GM12878 (cell line): ENCODE results near the gene UNC93B1. TPM values are rescaled to one million over a fixed set of nuclear protein-coding genes. Genes with fewer than 3 reads are reported as not detected.

ENCODE experiments used
- ATAC-seq: fragments of 200-7000 bp; cut with Tn5 transposase; 3 replicates; pipeline ENCODE4 v1.9.1; 2020; ENCODE audit warnings: mild to moderate bottlenecking, moderate library complexity
- BruUV-seq: library from RNA; stranded (reverse); fragments of 400-500 nt; replicated peaks from 2 replicates; lab custom pipeline; 2021; lab: Mats Ljungman, UMichigan
- CTCF ChIA-PET: fragments of 300-600 bp; sonication (Branson Sonifier 250); formaldehyde crosslinking; extraction: SDS; loops from one replicate; lab custom pipeline; 2021; ENCODE audit warnings: inconsistent platforms; lab: Yijun Ruan, JAX
- POLR2A ChIA-PET: fragments of 350-600 bp; formaldehyde crosslinking; extraction: SDS; loops from one replicate; lab custom pipeline; 2021; ENCODE audit warnings: inconsistent platforms; lab: Charles Lee
- RAD21 ChIA-PET: fragments of 300-600 bp; sonication (Branson Sonifier 250); formaldehyde crosslinking; loops from one replicate; lab custom pipeline; 2023; ENCODE audit warnings: antibody characterized with exemption; ENCODE audit not compliant: unreplicated experiment; lab: Charles Lee
- SMC1A ChIA-PET: fragments of 300-600 bp; sonication (Branson Sonifier 250); formaldehyde crosslinking; loops from one replicate; lab custom pipeline; 2023; ENCODE audit not compliant: unreplicated experiment, uncharacterized antibody; lab: Charles Lee
- DNase-seq: peaks from one replicate; pipeline ENCODE4 v3.0.0-alpha.2; 2011; ENCODE audit warnings: low read depth, low spot score
- FAIRE-seq: peaks from 3 replicates; lab custom pipeline; 2011; peaks lifted over from hg19 to GRCh38; lab: Jason Lieb, UNC
- H2AFZ ChIP-seq: 2 replicates; pipeline ENCODE4 v1.6.0; 2011; ENCODE audit warnings: low read depth, low read length, control low read depth; ENCODE audit not compliant: control insufficient read depth
- H3K27ac ChIP-seq: 2 replicates; pipeline ENCODE4 v1.5.1; 2011; ENCODE audit warnings: control low read depth; ENCODE audit not compliant: control insufficient read depth, insufficient read depth
- H3K27me3 ChIP-seq, 2 experiments: replicated peaks in 1 of 2; 2 replicates each; pipeline versions ENCODE4 v1.6.0 to v1.6.1; 2011; ENCODE audit warnings: low read length in 1 of 2; ENCODE audit not compliant: control insufficient read depth in 2 of 2, insufficient read depth in 2 of 2
- H3K36me3 ChIP-seq, 2 experiments: 2 replicates each; pipeline ENCODE4 v1.5.1; 2011; ENCODE audit warnings: low read length in 1 of 2; ENCODE audit not compliant: control insufficient read depth in 2 of 2, insufficient read depth in 2 of 2
- H3K4me1 ChIP-seq: 2 replicates; pipeline ENCODE4 v1.6.1; 2011; ENCODE audit warnings: mild to moderate bottlenecking, low read length, moderate library complexity, mixed read lengths; ENCODE audit not compliant: control insufficient read depth, insufficient read depth
- H3K4me2 ChIP-seq: 2 replicates; pipeline ENCODE4 v1.6.0; 2011; ENCODE audit warnings: control low read depth; ENCODE audit not compliant: control insufficient read depth, insufficient read depth
- H3K4me3 ChIP-seq: fragments of 200-600 bp; sonication (generic); 2 replicates; pipeline ENCODE4 v1.5.1; 2016
- H3K79me2 ChIP-seq: 2 replicates; pipeline ENCODE4 v1.6.0; 2011; ENCODE audit warnings: low read length; ENCODE audit not compliant: control insufficient read depth, insufficient read depth
- H3K9ac ChIP-seq: 2 replicates; pipeline ENCODE4 v1.8.0; 2011; ENCODE audit warnings: low read length, control low read depth, mixed read lengths; ENCODE audit not compliant: control insufficient read depth, insufficient read depth
- H3K9me3 ChIP-seq: replicated peaks from 3 replicates; pipeline ENCODE4 v1.5.1; 2011; ENCODE audit warnings: mild to moderate bottlenecking, low read length; ENCODE audit not compliant: control insufficient read depth, insufficient read depth
- H4K20me1 ChIP-seq: 2 replicates; pipeline ENCODE4 v1.6.0; 2011; ENCODE audit not compliant: control insufficient read depth, insufficient read depth
- CHD1 ChIP-seq: IDR thresholded peaks from 2 replicates; pipeline ENCODE4 v1.6.1; 2012; ENCODE audit warnings: low read depth, low read length, improper control_type of control experiment
- PML ChIP-seq: IDR thresholded peaks from 2 replicates; pipeline ENCODE4 v1.6.1; 2012; ENCODE audit warnings: low read length, inconsistent platforms
- POLR2A ChIP-seq: IDR thresholded peaks from 2 replicates; pipeline ENCODE4 v1.6.1; 2011; ENCODE audit warnings: low read depth, mild to moderate bottlenecking, low read length
- SMAD1 ChIP-seq: fragments of 450-650 bp; IDR thresholded peaks from 2 replicates; pipeline ENCODE4 v1.6.1; 2018; ENCODE audit warnings: mild to moderate bottlenecking, low read depth; ENCODE audit not compliant: partially characterized antibody
- SPI1 ChIP-seq: IDR thresholded peaks from 2 replicates; pipeline ENCODE4 v1.6.1; 2011; ENCODE audit warnings: low read depth, mild to moderate bottlenecking, low read length, moderate library complexity, borderline replicate concordance; ENCODE audit not compliant: insufficient read depth
- TCF7 ChIP-seq: IDR thresholded peaks from 2 replicates; pipeline ENCODE4 v1.6.1; 2014; ENCODE audit warnings: antibody characterized with exemption, borderline replicate concordance
- WGBS: methylation state at CpG from one replicate; pipeline ENCODE4 v1.1.6; 2016; ENCODE audit warnings: low lambda C conversion rate; ENCODE audit not compliant: insufficient replicate concordance, insufficient coverage; ENCODE audit errors: missing lambda C conversion rate; 5-methylcytosine and 5-hydroxymethylcytosine counted together
- in situ Hi-C: fragments of 300-500 bp; cut with MboI; formaldehyde crosslinking; loops from 9 replicates; pipeline ENCODE4 v1.14.3; 2018; ENCODE audit warnings: mixed read lengths
- intact Hi-C: fragments of 100-400 bp; cut with micrococcal nuclease; formaldehyde crosslinking; loops from one replicate; pipeline ENCODE4 v1.14.2; 2022; ENCODE audit not compliant: unreplicated experiment
- polyA plus RNA-seq, 11 experiments: library from polyadenylated mRNA; depleted of rRNA in 4 of 11; unstranded in 6 of 11; stranded (reverse) in 5 of 11; fragments of >200 nt; fragmentation: Nextera tagmentation in 4 of 11; fragmentation: Illumina TruSeq in 1 of 11; extraction: Ambion mirVana in 4 of 11; extraction: Trizol in 1 of 11; gene quantifications; 1 replicate in 1 of 11; 2 replicates in 10 of 11; pipeline versions ENCODE4 v1.2.1 to v1.2.3, GENCODE V29; 2011 to 2016; ENCODE audit warnings: inconsistent platforms in 2 of 11, missing spikeins in 2 of 11, low read depth in 1 of 11
- total RNA-seq, 4 experiments: library from RNA; depleted of rRNA in 3 of 4; stranded (reverse); fragments of >200 nt in 3 of 4; fragmentation: Illumina TruSeq in 1 of 4; extraction: Trizol in 1 of 4; gene quantifications; 2 replicates each; pipeline versions ENCODE4 v1.2.1 to v1.2.3, GENCODE V29; 2013 to 2021

Gene UNC93B1
- total and polyA plus RNA-seq, 10 of the 15 experiments (the other 5 are each of a cell fraction or from before 2014, with no cell fraction given) = 1.3 to 79.7 (median 36.3) TPM

DNA sequence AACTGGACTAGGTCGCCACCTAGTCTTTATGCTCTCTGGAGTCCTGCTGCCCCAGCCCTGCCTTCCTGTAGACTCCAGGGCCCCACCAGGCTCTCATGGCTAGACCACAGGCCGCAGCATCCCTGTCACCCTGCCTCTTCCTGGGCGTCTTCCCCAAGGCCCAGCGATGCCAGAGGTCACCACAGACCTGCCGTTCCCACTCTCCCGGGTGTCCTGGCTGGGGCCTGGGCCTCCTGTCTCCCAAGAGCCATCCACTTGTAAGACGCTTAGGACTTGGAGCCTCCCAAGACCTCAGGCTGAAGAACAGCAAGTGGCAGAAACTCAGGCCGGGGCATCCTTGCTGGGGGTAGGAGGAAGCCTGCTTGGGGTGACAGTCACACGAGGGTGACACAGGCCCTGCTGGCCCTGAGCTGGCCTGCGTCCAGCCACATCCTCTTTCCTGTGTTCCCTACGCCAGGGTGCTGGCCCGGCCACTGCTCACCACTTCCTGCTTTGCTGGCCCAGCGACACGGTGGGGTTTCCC, 32.9 kb upstream of the UNC93B1 start:
- no peak overlapping the region; the same call in 1 of the 2 replicates for H3K9ac ChIP-seq
- FAIRE-seq (no peak), ATAC-seq (no peak), DNase-seq (no peak)
- H3K9me3 ChIP-seq = no peaks in the 10 kb centered on the region
- ChIA-PET POLR2A (interaction anchor here (0.8 to 2.6 kb wide), 3 partner anchors 16 to 337 kb away, joined by 4 to 11 read pairs (median 7); partner anchors contain the start of gene UNC93B1), SMC1A (interaction anchor here (1.0 kb wide), 1 partner anchor 26 kb away, joined by 3 read pairs; the partner anchor contains the start of gene ALDH3B1), CTCF (interaction anchor here (2.2 kb wide), 1 partner anchor 28 kb away, joined by 5 read pairs; no protein-coding TSS in a partner anchor), RAD21 (no interaction called here)
- WGBS = 44% methylated on average over 14 of the region's 14 CpGs
- peaks cover 3 to 15% of the 10 kb centered on the region in 2 experiments; a peak in 3 of 4 replicates for H3K36me3 ChIP-seq
- H3K27me3 ChIP-seq = no peaks in the 10 kb centered on the region
- no peaks in the 10 kb centered on the region; the same call in 1 of the 2 replicates for H4K20me1 ChIP-seq
- in situ Hi-C loops = no loop called here
- no TSS peak for BruUV-seq
- no peak overlapping the region for H3K4me3 ChIP-seq
- intact Hi-C loops = loop anchor here (5.0 kb wide), 1 partner anchor 34 kb away; the partner anchor contains the start of gene UNC93B1
- H3K79me2 ChIP-seq = peaks cover 38% of the 10 kb centered on the region
- no peak overlapping the region for H3K4me2 ChIP-seq
- H3K4me1 ChIP-seq = peaks cover 17% of the 10 kb centered on the region
- no peak overlapping the region for H3K27ac ChIP-seq
- H2AFZ ChIP-seq = no peak overlapping the region
- TF ChIP-seq SPI1 = peak; percentile 32; the same call in 1 of the 2 replicates
- TF ChIP-seq POLR2A = peak; percentile 61
- no peak for TF ChIP-seq CHD1

DNA sequence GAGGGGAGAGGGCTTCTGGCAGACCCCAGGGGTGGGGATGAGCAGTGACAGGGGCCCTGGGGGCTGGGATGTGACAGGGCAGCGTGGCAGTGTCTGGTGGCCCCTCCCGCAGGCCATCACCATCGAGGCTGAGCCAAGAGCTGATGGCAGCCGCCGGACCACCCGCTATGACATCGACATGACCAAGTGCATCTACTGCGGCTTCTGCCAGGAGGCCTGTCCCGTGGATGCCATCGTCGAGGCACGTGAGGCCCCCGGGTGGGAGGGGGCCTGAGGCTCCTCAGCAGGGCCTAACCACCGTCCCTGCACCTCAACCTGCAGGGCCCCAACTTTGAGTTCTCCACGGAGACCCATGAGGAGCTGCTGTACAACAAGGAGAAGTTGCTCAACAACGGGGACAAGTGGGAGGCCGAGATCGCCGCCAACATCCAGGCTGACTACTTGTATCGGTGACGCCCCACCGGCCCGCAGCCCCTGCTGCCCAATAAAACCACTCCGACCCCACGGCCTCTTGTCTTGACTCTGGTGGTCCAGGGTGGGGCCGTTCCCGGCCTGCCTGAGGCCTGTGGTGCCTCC, 32.3 kb upstream of the UNC93B1 start:
- no peaks in the 10 kb centered on the region for H3K9me3 ChIP-seq
- RAD21 ChIA-PET = no interaction called here
- TF ChIP-seq PML (no peak), TCF7 (no peak), POLR2A (peak; percentile 12; the same call in 1 of the 2 replicates), SMAD1 (no peak)
- CTCF ChIA-PET = no interaction called here
- H4K20me1 ChIP-seq = no peaks in the 10 kb centered on the region
- H3K36me3 ChIP-seq = peaks cover 3 to 15% of the 10 kb centered on the region in 2 experiments; a peak in 3 of 4 replicates
- no peak overlapping the region for H3K27ac ChIP-seq
- POLR2A ChIA-PET = interaction anchor here (0.8 to 2.6 kb wide), 2 partner anchors 33 to 338 kb away, joined by 7 to 11 read pairs; partner anchors contain the start of gene UNC93B1
- intact Hi-C loops (loop anchor here (5.0 kb wide), 1 partner anchor 34 kb away; the partner anchor contains the start of gene UNC93B1), in situ Hi-C loops (no loop called here)
- ATAC-seq = no peak
- peaks cover 38% of the 10 kb centered on the region for H3K79me2 ChIP-seq
- H3K4me3 ChIP-seq = no peak overlapping the region
- SMC1A ChIA-PET = no interaction called here
- no peak overlapping the region for H2AFZ ChIP-seq
- no peak for DNase-seq
- H3K27me3 ChIP-seq = no peaks in the 10 kb centered on the region
- H3K9ac ChIP-seq = no peak overlapping the region
- no TSS peak for BruUV-seq
- 91% methylated on average over 21 of the region's 27 CpGs for WGBS
- no peak for FAIRE-seq
- H3K4me1 ChIP-seq = peaks cover 22% of the 10 kb centered on the region
- no peak overlapping the region for H3K4me2 ChIP-seq
